Thyroid gland (tissue), 4 donors: ENCODE results near the gene STAMBPL1. TPM values are rescaled to one million over a fixed set of nuclear protein-coding genes. Genes with fewer than 3 reads are reported as not detected.
A peak's percentile ranks its signal among the peaks of the same experiment; 100 is the strongest.
"Not testable (repeated sequence)": the region's sequence is repeated elsewhere in the genome, so short reads cannot be mapped to it uniquely, and the experiment has no call there.

Source experiments
- DNase-seq, 2 donors: peaks; one replicate each; pipeline ENCODE4 v3.0.0-alpha.2; 2019
- H3K27ac ChIP-seq, 3 donors: fragments of 200-600 bp; sonication (generic); 1 replicate in 2 of 3; 2 replicates in 1 of 3; pipeline ENCODE4 v1.5.1; 2016 to 2019; ENCODE audit warnings: mild to moderate bottlenecking in 1 of 3, moderate library complexity in 1 of 3
- H3K27me3 ChIP-seq: fragments of 200-600 bp; sonication (generic); one replicate; pipeline ENCODE4 v1.5.1; 2019
- H3K36me3 ChIP-seq, 2 donors: fragments of 200-600 bp; sonication (generic); one replicate each; pipeline ENCODE4 v1.5.1; 2016 to 2019
- H3K4me1 ChIP-seq, 2 donors: fragments of 200-600 bp; sonication (generic); one replicate each; pipeline ENCODE4 v1.5.1; 2017 to 2019
- H3K4me3 ChIP-seq, 3 donors: fragments of 200-600 bp; sonication (generic); replicated peaks in 1 of 3; 1 replicate in 2 of 3; 2 replicates in 1 of 3; pipeline ENCODE4 v1.5.1; 2016; ENCODE audit warnings: mild to moderate bottlenecking in 1 of 3
- H3K9me3 ChIP-seq: fragments of 200-600 bp; sonication (generic); one replicate; pipeline ENCODE4 v1.5.1; 2017
- CTCF ChIP-seq, 6 experiments: fragments of 200-600 bp in 3 of 6; fragments of 450-650 bp in 3 of 6; sonication (generic) in 3 of 6; IDR thresholded peaks; one replicate each; pipeline ENCODE4 v1.5.1; 2016 to 2019; ENCODE audit warnings: antibody characterized with exemption in 6 of 6, mild to moderate bottlenecking in 2 of 6, inconsistent platforms in 1 of 6, moderate library complexity in 1 of 6
- POLR2A ChIP-seq, 2 donors: fragments of 450-650 bp; IDR thresholded peaks; one replicate each; pipeline ENCODE4 v1.6.1; 2017; ENCODE audit warnings: antibody characterized with exemption in 2 of 2, mild to moderate bottlenecking in 2 of 2, moderate library complexity in 1 of 2
- WGBS, 2 donors: methylation state at CpG; one replicate each; pipeline ENCODE4 v1.1.5; 2017; 5-methylcytosine and 5-hydroxymethylcytosine counted together
- intact Hi-C: fragments of 100-400 bp; cut with DNase I; formaldehyde crosslinking; loops from one replicate; pipeline ENCODE4 v1.15.1; 2023
- total RNA-seq, 4 donors: library from RNA; depleted of rRNA; stranded (reverse); fragments of >200 nt; gene quantifications; one replicate each; pipeline ENCODE4 v1.2.3, GENCODE V29; 2016

STAMBPL1 gene
- total RNA-seq, 4 donors from 2014 or later = 0.63 to 6.2 (median 5.7) TPM

GRCh38 chr10:88881320-88881719 lies 1.3 kb downstream of the STAMBPL1 start:
- Histone ChIP-seq H3K9me3 (no peaks in the 10 kb centered on the region), H3K36me3 (no peaks in the 10 kb centered on the region), H3K27ac (peak overlapping the region; percentile 72 to 95 (median 77)), H3K4me1 (no peaks in the 10 kb centered on the region), H3K27me3 (no peaks in the 10 kb centered on the region), H3K4me3 (no peak overlapping the region)
- no peak for DNase-seq
- WGBS, 2 donors = 69 to 73% methylated on average over 6 of the region's 6 CpGs
- TF ChIP-seq POLR2A (IDR thresholded peaks at IDR 0.05) = no peak
- intact Hi-C loops = no loop called here

GRCh38 chr10:88881922-88882645 lies 2.0 kb downstream of the STAMBPL1 start:
- Histone ChIP-seq H3K27ac (no peak overlapping the region), H3K9me3 (no peaks in the 10 kb centered on the region), H3K36me3 (no peaks in the 10 kb centered on the region), H3K27me3 (no peaks in the 10 kb centered on the region), H3K4me1 (no peaks in the 10 kb centered on the region), H3K4me3 (no peak overlapping the region)
- WGBS, 2 donors = 77 to 79% methylated on average over 5 of the region's 5 CpGs
- DNase-seq = no peak
- TF ChIP-seq POLR2A (IDR thresholded peaks at IDR 0.05) = no peak
- no peak for TF ChIP-seq CTCF (IDR thresholded peaks at IDR 0.05)
- intact Hi-C loops = no loop called here

GRCh38 chr10:88882646-88883447 lies 2.8 kb downstream of the STAMBPL1 start:
- H3K9me3 ChIP-seq, intact Hi-C loops, H3K36me3 ChIP-seq, H3K27ac ChIP-seq, DNase-seq, H3K27me3 ChIP-seq, H3K4me1 ChIP-seq, H3K4me3 ChIP-seq: not testable (repeated sequence)
- WGBS, 2 donors = 76 to 81% methylated on average over 8 of the region's 8 CpGs

- intact Hi-C loops = no loop called here
- no peak overlapping the region for H3K27ac ChIP-seq
- no peaks in the 10 kb centered on the region for H3K36me3 ChIP-seq
- H3K27me3 ChIP-seq = no peaks in the 10 kb centered on the region
- H3K9me3 ChIP-seq = no peaks in the 10 kb centered on the region
- DNase-seq = no peak
- H3K4me1 ChIP-seq = no peaks in the 10 kb centered on the region
- 75 to 83% methylated on average over 2 of the region's 2 CpGs for WGBS, 2 donors
- no peak overlapping the region for H3K4me3 ChIP-seq
- TF ChIP-seq POLR2A (IDR thresholded peaks at IDR 0.05) (no peak), CTCF (IDR thresholded peaks at IDR 0.05) (no peak)
Observed at GRCh38 chr10:88883448-88883809, 3.4 kb downstream of the STAMBPL1 start.

- TF ChIP-seq CTCF (IDR thresholded peaks at IDR 0.05) = no peak
- TF ChIP-seq POLR2A (IDR thresholded peaks at IDR 0.05) = no peak
- Histone ChIP-seq H3K9me3 (no peaks in the 10 kb centered on the region), H3K4me3 (no peak overlapping the region), H3K27me3 (no peaks in the 10 kb centered on the region), H3K4me1 (no peaks in the 10 kb centered on the region), H3K36me3 (no peaks in the 10 kb centered on the region), H3K27ac (no peak overlapping the region)
- DNase-seq = no peak
- intact Hi-C loops = no loop called here
Observed at GRCh38 chr10:88886557-88886956, 6.5 kb downstream of the STAMBPL1 start.

- intact Hi-C loops = no loop called here
- Histone ChIP-seq H3K27ac (no peak overlapping the region), H3K4me3 (no peak overlapping the region), H3K4me1 (no peaks in the 10 kb centered on the region), H3K36me3 (no peaks in the 10 kb centered on the region), H3K9me3 (no peaks in the 10 kb centered on the region), H3K27me3 (no peaks in the 10 kb centered on the region)
- no peak for DNase-seq
- TF ChIP-seq POLR2A (IDR thresholded peaks at IDR 0.05) (no peak), CTCF (IDR thresholded peaks at IDR 0.05) (no peak)
Observed at GRCh38 chr10:88888810-88889445, 8.9 kb downstream of the STAMBPL1 start.
